NCI-H187 treated with DMSO at 0.1 percent for 48 hours (cell line): Measurements from ENCODE around the gene SCYGR4.
"Not testable (repeated sequence)": the region's sequence is repeated elsewhere in the genome, so short reads cannot be mapped to it uniquely, and the experiment has no call there.

Experiments used
- DNase-seq: peaks from one replicate; lab custom pipeline; 2025; lab: John Stamatoyannopoulos, UW

The SCYGR4 gene, protein sequence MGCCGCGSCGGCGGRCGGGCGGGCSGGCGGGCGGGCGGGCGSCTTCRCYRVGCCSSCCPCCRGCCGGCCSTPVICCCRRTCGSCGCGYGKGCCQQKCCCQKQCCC

DNA sequence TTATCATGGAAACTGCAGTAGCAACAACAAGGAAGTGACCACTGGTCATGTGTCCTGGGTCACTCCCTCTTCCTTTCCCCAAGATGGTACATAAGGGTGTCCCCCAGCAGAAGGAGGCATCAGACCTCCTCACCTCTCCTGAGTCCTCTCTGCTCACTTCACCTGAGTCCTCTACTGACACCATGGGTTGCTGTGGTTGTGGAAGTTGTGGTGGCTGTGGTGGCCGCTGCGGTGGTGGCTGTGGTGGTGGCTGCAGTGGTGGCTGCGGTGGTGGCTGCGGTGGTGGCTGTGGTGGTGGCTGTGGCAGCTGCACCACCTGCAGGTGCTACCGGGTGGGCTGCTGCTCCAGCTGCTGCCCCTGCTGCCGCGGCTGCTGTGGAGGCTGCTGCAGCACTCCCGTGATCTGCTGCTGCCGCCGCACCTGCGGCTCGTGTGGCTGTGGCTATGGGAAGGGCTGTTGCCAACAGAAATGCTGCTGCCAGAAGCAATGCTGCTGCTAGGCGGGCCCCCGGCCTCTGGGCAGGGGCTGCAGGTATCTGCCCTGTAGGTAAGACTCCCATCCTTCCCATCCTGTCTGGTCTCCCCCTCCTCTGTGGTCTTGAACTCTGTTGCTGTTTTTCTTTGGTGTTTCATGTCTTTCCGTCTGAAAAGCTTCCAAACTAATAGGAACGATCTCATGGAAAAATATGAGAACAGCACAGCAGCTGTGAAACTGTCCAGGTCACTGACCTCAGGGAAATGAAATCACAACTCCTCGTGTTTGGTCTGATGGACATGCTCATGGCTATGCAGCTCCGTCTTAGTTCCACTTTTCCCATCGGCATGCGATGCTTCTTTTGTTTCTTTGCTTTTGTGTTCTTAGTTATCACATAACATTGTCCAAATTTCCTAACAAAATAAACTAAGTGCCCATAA lies at the start of gene SCYGR4:
TSS of gene SCYGR4 (plus strand) at position 183 of the 915 bp plus-strand sequence. CDS start at position 183, 0 bp downstream.
- no peak for DNase-seq

DNA sequence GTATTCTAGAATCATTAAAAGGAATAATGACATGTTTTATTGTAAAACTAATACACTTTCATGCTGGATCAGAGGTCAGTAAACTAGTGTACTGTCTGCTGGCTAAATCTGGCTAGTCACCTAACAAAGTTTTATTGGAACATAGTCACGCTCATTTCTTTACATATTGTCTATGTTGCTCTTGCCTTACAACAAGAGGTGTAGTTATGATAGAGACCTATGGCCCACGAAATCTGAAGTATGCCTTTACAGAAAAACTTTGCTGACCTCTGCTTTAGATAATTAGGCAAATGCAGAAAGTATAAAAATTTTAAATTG lies 48.5 kb upstream of the SCYGR4 start:
- DNase-seq: no peak

DNA sequence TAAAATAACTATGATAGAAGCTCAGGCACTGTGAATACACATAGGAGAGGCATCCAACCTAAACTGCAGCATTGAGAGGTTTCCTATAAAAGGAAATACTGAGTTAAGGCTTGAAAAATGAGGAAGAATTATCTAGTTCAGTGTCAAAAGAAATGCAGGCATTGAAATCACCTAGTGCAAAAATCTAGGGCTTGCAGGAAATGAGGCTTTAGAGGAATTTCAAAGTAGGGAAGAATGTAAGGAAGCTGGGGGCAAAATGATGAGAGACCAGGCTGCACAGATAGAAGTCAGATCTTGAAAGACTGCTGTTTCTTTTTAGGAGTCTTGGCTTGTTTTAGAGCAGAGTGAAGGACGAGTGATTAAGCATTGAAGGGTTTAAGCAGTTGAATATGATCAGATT lies 46.7 kb upstream of the SCYGR4 start:
- no peak for DNase-seq

DNA sequence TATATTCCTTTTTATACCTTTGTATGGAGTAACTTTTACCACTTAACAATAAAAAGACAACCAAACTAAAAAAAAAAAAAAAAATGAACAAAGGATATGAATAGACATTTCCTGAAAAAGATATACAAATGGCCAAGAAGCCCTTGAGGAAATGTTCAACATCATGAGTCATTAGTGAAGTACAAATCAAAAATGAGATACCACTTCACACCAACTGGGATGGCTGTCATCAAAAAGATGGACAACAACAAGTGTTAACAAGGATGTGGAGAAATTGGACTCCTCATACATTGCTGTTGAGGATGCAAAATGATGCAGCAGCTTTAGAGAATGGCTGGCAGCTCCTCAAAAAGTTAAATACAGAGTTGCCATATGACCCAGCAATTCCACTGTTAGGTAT lies 41.2 kb upstream of the SCYGR4 start:
- DNase-seq: no peak

DNA sequence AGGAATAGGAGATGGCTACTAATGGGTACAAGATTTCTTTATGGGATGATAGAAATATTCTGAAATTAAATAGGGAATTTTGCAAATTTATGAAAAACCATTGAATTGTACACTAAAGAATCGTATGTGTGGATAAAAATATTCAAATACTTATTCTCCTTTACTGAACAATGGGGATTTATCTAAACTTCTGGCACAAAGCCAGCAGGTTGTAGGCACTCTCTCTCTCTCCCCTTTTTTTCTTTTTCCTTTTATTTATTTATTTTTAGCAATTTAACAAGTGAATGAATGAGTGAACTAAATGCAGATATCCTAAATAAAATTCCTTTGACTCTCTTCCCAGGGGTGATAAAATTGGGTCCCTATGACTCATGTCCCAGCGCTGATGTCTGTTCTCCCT lies 40.5 kb upstream of the SCYGR4 start:
- DNase-seq: no peak

DNA sequence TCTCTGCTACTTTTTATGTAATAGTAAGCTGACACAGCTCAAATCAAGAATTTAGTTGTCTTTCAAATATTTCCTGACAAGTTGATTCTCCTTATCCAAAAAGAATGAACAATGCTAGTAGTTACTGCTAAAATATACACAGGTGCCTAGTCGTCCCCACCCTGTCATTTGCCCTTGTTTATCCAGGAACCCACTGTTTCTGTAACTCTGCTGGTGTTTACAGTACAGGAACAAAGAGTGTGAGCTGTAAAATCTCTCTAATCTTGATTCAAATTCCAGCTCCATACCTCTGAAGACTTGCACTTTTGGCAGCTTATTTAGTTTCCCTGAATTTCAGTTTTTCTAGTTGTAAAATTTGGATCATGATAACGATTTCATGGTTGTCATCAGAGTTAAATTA lies 39.7 kb upstream of the SCYGR4 start:
- DNase-seq: no peak

DNA sequence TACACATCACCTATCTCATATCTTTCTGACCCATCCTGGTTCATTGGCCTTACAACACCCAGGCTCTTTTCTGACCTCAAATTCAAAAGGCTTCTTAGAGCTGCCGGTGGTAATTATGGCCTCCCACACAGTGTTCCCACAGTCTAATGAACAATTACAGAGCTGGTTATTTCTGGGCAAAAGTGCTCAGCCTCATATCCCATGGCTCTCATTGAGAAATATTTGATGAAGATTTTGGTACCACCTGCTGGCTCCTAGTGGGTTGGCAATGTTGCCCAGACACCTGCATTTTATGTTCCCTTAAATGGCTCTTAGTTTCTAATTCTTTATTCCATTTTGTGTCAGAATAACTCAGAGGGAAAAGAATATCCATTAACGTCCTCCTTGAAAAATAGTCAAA lies 38.7 kb upstream of the SCYGR4 start:
- DNase-seq: no peak

DNA sequence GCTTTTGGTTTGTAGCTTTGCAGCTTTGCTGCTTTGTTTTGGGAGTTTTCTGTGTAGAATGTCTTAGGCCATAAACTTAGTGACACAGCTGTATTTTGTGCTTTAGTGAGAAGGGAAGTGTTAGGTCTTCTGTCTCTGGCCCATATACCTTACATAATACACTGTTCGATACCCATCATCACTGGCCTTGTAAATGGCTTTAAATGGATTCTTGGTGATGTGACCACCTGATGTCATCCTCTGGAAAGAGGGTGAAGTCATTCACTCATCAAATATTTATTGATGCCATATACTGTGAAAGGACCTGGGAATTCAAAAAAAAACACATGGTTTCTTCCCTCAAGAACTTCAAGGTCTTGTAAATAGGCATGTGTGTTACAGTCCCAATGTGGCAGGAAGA lies 37.5 kb upstream of the SCYGR4 start:
- no peak for DNase-seq

DNA sequence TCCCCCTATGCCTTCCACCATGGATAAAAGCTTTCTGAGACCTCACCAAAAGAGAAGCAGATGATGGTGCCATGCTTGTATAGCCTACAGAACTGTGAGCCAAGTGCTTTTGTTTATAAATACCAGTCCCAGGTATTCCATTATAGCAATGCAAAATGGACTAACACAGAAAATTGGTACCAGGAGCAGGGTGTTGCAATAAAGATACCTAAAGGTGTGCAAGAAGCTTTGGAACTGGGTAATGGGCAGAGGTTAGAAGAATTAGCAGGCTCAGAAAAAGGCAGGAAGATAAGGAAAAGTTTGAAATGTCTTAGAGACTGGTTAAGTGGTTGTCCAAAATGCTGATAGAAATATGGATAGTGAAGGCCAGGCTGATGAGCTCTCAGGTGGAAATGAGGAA lies 34.9 kb upstream of the SCYGR4 start:
- DNase-seq: no peak

DNA sequence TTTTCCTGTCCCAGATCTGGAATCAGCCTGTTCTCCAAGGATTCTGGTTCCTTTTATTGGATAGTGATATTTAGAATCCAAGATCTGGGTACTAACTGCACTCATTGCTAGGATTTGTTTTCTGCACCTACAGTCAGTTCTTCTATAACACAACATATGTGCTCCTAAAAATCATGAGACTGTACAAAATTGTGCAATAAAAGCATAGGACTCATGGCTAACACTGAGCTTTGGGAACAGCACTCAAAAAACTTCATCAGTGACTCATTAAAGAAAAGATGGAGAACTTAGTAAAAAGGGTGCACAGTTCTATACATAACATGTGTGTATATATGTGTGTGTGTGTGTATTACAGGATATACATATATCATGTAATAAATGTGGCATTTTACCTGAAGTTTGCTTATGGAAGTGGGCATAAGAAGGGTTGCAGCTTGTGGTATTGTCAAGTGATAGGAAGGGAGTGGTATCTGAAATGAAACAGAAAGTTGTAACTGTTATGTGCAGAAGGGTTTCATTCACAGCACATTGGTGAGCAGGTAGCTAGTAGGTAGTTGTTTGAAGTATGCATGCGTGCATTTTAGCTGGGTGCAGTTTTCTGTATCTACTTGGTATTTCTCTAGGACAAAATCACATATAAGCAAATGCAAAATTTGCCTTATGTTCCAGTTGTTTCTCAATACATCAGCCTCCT lies 24.5 kb upstream of the SCYGR4 start:
- DNase-seq: no peak

DNA sequence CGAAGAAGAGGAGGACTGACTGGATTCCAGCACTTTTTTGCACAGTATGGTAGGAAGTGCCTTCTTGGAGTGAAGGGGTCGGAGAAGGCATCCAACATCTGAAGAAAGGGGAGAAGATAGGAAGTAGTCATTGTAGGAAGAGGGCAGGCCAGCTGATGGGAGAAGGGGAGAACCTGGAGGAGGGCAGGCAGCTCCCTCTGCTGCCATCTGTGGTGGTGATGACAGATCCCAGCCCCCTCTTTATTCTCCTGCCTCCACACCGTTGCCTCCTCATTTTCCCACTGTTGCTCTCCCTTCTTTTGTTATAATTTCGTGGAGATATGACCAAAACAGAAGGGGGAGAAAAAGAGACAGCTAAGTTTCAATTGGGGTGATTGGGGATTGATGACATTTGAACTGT lies 21.5 kb upstream of the SCYGR4 start:
- no peak for DNase-seq

DNA sequence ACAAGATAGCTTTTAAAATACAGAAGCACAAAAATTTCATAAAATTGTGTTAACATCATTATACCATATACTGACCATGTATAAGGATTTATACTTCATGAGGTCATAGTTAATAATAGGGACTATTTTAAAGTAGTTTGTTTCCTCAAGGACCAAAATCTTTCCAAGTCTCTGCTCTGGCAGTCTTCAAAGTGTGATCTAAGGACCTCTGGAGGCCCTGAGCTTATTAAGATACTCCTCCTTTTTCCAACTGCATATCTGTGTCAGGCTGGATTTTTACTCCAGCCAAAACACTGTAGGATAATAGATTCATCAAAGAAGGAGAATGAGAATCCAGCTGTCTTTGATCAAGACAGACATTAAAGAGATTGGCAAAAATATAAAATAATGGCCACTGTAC lies 20.3 kb upstream of the SCYGR4 start:
- no peak for DNase-seq

DNA sequence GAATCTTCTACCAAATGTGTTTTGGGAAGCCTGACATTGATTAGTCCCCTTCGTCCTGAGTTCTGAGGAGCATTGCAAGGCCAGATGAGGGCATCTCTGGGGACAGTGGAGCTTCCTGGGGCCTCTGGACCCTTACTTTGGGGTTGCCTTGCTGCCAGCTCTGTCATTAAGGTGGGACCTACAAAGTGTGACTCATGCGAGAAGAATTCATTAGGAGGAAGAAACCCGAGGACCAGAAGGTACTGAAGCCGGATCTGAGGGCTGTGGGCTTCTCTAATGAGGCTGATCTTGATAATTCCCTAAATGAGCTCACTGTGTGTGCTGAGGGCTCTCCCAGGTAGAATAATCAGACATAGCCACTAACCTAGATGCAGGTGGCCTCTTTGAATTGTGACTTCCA lies 19.3 kb upstream of the SCYGR4 start:
- DNase-seq: no peak

DNA sequence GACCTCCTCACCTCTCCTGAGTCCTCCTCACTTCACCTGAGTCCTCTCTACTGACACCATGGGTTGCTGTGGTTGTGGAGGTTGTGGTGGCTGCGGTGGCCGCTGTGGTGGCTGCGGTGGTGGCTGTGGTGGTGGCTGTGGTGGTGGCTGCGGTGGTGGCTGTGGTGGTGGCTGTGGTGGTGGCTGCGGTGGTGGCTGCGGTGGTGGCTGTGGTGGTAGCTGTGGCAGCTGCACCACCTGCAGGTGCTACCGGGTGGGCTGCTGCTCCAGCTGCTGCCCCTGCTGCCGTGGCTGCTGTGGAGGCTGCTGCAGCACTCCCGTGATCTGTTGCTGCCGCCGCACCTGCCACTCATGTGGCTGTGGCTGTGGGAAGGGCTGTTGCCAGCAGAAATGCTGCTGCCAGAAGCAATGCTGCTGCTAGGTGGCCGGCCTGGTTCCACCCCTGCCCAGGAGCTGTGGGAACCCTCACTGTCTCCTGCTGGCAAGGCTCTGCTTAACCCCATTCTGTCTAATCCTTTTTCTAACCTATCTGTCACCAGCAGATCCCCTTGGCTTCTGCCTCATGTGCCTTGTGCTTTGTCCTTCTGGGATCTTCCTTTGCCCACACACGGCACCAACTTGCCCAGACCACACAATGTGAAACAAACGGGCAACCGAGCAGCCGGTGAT lies 18.3 kb upstream of the SCYGR4 start, which contains the start of gene SCYGR2:
TSS of gene SCYGR2 (plus strand) at position 59 of the 669 bp plus-strand sequence. CDS start at position 59, 0 bp downstream.
- not testable (repeated sequence) for DNase-seq

DNA sequence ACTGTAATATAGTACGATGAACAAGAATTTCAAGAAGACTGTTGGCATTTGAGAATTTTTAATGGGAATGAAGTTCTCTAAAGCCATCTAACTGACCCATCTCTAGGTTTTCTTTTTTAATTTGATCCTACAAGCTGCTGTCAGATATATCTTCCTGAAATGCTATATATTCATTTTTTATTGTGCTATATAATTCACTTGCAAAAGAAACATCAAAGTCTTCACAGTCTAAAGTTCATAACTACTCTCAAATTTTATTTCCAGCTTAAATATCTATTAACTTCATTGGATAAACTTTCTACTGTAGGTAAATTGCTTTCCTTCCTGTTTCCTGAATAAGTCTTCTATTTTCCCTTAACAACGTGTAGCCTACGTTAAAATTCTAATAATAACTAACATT lies 14.9 kb upstream of the SCYGR4 start:
- no peak for DNase-seq

DNA sequence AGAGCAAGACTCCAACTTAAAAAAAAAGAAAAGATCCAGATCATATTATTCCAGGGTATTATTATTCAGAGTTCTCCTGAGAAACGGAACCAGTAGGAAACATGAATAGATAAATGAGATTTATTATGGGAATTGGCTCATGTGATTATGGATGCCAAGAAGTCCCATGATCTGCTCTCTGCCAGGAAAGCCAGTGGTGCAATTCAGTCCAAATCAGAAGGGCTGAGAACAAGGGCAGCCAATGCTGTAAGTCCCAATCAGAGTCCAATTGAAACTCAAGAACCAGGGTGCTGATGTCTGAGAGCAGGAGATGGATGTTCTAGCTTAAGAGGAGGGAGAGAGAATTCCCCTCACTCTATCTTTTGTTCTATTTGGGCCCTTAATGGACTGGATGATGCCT lies 10.8 kb upstream of the SCYGR4 start:
- DNase-seq: no peak

DNA sequence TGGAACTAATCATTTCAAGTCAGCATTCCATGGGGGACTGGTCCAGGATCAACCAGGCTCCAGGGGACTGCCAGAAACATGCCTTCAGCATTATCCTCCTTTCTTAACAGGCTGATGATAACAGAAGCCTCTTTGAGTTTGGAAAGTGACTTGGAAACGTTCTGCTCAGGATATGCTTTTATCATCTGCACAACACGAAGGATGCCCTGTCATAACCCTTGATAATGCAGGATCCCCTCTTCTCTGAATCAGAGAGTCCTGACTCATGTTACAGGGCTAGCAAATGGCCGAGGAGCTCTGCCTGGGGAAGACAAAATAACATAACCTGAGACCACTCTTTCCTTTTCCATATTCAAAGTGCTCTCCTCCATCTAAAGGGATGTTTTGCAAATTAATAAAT lies 9.4 kb upstream of the SCYGR4 start:
- no peak for DNase-seq

DNA sequence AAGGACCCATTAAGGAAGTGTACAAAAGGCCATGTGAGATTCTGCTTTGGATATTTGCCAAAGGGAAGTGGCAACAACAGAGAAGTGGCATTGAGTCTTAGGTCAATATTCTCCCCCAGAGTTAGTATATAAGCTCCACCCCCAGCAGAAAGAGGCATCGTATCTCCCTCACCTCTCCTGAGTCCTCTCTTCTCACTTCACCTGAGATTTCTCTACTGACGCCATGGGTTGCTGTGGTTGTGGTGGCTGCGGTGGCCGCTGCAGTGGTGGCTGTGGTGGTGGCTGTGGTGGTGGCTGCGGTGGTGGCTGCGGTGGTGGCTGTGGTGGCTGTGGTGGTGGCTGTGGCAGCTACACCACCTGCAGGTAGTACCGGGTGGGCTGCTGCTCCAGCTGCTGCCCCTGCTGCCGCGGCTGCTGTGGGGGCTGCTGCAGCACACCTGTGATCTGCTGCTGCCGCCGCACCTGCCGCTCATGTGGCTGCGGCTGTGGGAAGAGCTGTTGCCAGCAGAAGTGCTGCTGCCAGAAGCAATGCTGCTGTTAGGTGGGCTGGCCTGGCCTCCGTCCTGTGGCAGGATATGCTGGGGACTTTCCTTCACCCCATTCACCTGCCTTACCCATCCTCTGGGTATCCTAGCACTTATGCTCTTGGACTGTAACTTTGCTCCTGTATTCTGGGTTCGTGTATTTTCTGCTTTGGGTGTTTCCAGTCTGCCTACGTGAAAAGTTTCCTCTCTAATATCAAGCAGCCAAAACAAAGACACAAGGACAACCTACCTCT lies 8.5 kb upstream of the SCYGR4 start:
- DNase-seq: no peak

DNA sequence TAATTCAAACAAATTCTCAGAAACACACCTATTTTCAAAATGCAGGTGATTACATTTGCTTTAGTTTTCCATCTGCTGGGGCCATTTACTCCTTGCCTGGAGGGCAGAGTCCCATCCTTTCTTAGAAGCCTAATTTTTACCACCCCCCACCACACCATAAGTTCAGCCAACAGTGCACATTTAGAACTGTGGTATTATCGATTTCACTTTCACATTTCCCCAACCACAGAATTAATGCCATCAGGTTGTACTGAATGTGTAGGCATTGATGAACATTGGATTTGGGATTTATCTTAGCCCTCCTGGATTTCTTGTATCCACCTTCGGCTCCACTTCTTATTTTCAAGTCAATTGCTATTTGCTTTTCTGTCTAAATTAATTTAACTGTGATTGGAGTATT lies 7.2 kb upstream of the SCYGR4 start:
- DNase-seq: no peak

DNA sequence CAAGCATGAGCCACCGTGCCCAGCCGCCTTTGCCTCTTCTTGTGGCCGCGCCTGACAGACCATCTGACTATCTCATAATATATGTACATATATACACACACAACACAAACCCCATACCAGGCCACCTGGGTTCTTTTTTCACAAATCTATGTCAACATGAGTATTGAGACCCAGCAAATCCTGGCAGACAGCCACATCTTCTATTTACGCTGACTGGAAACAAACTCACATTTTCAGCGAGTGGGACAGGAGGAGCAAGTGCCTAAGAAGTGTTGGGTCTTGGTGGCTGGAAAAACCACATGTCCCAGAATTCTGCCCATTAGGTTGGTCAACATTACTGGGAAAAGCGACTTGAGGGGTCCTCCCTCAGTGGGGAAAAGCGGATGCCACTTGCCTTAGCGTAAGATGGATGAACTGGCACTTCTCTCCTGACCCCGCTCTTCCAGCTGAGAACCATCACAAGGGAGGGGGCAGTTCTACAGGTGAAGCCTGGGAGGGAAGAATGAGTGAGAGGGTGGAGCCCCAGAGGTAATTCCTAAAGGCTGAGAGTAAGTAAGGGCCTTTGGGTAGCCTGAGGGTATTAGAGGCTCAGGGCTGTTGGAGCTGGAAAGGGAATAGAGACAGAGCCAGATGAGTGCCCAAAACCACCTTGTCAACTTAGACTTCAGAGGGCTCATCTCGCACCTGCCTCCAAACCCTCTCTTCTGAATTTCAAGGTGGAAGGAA lies 4.6 kb upstream of the SCYGR4 start:
- no peak for DNase-seq

DNA sequence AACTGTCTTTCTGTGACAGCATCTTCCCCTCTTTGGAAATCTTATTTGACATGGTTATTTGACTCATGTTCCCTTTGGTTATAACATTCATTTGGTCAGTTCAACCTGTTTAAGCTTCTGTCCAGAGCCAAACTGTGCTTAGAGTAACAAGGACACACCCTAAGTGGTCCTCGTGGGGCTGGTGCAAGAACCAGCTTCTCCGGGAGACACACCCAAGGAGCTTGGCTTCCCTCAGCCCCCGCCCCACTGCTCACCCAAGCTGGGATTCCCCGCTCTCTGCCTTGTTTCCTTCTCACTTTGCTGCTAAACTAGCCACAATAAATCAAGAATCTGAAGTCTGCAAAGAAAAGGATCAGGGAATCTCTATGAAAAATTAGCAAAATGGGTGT lies 4.0 kb upstream of the SCYGR4 start:
- DNase-seq: no peak
